ENCODE results near the gene LDLR. TPM values are rescaled to one million over a fixed set of nuclear protein-coding genes. Genes with fewer than 3 reads are reported as not detected.
"Not testable (repeated sequence)": the region's sequence is repeated elsewhere in the genome, so short reads cannot be mapped to it uniquely, and the experiment has no call there.

LDLR gene
- total RNA-seq, 3 donors from 2014 or later (not counting 1 experiment from before 2014, with no cell fraction given) = 84.7 to 172 (median 112) TPM

DNA sequence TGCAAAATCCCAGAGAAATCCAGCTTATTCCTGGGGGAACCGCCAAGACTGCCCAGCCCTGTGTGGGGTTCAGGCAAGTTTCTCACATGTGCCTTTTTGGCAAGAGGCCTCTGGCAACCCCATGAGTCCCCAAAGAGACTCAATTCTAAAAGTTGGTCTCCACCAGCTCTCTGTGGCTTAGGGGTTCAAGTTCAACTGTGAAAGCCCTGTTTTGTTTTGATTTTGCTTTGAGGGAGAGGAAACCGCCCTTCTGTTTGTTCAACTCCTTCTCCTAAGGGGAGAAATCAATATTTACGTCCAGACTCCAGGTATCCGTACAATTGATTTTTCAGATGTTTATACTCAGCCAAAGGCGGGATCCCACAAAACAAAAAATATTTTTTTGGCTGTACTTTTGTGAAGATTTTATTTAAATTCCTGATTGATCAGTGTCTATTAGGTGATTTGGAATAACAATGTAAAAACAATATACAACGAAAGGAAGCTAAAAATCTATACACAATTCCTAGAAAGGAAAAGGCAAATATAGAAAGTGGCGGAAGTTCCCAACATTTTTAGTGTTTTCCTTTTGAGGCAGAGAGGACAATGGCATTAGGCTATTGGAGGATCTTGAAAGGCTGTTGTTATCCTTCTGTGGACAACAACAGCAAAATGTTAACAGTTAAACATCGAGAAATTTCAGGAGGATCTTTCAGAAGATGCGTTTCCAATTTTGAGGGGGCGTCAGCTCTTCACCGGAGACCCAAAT is 583 bp upstream of the LDLR start:
- Histone ChIP-seq H3K4me3 (ENCODE audit: low read length) (peak overlapping the region; percentile 70), H3K9me3 (ENCODE audit: control insufficient read depth, insufficient read depth, low read length) (no peaks in the 10 kb centered on the region), H3K27me3 (ENCODE audit: control insufficient read depth, insufficient read depth, low read length) (no peaks in the 10 kb centered on the region), H3K27ac (ENCODE audit: low read length) (peak overlapping the region; percentile 94), H3K36me3 (ENCODE audit: control insufficient read depth, insufficient read depth, low read length) (no peaks in the 10 kb centered on the region), H3K4me1 (ENCODE audit: control insufficient read depth, insufficient read depth, low read length) (peaks cover 44% of the 10 kb centered on the region)
- ATAC-seq = no peak
- WGBS (ENCODE audit: insufficient coverage) = 40% methylated on average over 7 of the region's 11 CpGs
- intact Hi-C loops (cut with micrococcal nuclease) = no loop called here
- H3K4me1 Mint-ChIP-seq = peaks cover 24 to 34% of the 10 kb centered on the region in 2 donors
- DNase-seq = no peak
- no peaks in the 10 kb centered on the region for H3K27me3 Mint-ChIP-seq (ENCODE audit: low read depth in 2 of 2)
- peak overlapping the region; percentile 96 for H3K4me3 Mint-ChIP-seq
- H3K9me3 Mint-ChIP-seq = no peaks in the 10 kb centered on the region
- no peak for TF ChIP-seq CTCF (IDR thresholded peaks at IDR 0.05)
- peak overlapping the region; percentile 91 to 97 for H3K27ac Mint-ChIP-seq
- H3K36me3 Mint-ChIP-seq = no peaks in the 10 kb centered on the region

- H3K9me3 Mint-ChIP-seq; H3K27me3 Mint-ChIP-seq (ENCODE audit: low read depth in 2 of 2); H3K27me3 ChIP-seq (ENCODE audit: control insufficient read depth, insufficient read depth, low read length); H3K36me3 Mint-ChIP-seq; DNase-seq; H3K36me3 ChIP-seq (ENCODE audit: control insufficient read depth, insufficient read depth, low read length); H3K9me3 ChIP-seq (ENCODE audit: control insufficient read depth, insufficient read depth, low read length); intact Hi-C loops (cut with micrococcal nuclease): not testable (repeated sequence)
- Histone ChIP-seq H3K4me3 (ENCODE audit: low read length) (peak overlapping the region; percentile 70), H3K4me1 (ENCODE audit: control insufficient read depth, insufficient read depth, low read length) (peaks cover 55% of the 10 kb centered on the region), H3K27ac (ENCODE audit: low read length) (peak overlapping the region; percentile 94)
- peak overlapping the region; percentile 91 to 97 for H3K27ac Mint-ChIP-seq
- peak; percentile 0 to 7 (median 1) for ATAC-seq
- H3K4me1 Mint-ChIP-seq = peaks cover 31 to 41% of the 10 kb centered on the region in 2 donors
- H3K4me3 Mint-ChIP-seq = peak overlapping the region; percentile 96
- WGBS (ENCODE audit: insufficient coverage) = 0% methylated on average over 15 of the region's 15 CpGs
Measured at GRCh38 chr19:11090014-11090263, 676 bp downstream of the LDLR start.

DNA sequence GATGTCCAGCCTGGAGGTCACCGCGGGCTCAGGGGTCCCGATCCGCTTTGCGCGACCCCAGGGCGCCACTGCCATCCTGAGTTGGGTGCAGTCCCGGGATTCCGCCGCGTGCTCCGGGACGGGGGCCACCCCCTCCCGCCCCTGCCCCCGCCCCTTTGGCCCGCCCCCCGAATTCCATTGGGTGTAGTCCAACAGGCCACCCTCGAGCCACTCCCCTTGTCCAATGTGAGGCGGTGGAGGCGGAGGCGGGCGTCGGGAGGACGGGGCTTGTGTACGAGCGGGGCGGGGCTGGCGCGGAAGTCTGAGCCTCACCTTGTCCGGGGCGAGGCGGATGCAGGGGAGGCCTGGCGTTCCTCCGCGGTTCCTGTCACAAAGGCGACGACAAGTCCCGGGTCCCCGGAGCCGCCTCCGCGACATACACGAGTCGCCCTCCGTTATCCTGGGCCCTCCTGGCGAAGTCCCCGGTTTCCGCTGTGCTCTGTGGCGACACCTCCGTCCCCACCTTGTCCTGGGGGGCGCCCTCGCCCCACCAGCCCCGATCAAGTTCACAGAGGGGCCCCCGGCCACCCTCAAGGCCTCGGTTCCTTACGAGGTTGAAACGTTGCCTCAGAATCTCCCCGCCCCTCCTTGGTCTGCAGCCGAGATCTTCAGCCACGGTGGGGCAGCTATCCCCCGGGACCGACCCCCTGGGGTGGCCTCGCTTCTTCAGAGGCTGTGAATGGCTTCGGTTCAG is 1.2 kb downstream of the LDLR start:
- H3K36me3 ChIP-seq (ENCODE audit: control insufficient read depth, insufficient read depth, low read length) = no peaks in the 10 kb centered on the region
- Mint-ChIP-seq H3K4me1 (peaks cover 35 to 46% of the 10 kb centered on the region in 2 donors), H3K9me3 (no peaks in the 10 kb centered on the region), H3K36me3 (no peaks in the 10 kb centered on the region), H3K4me3 (peak overlapping the region; percentile 96), H3K27me3 (ENCODE audit: low read depth in 2 of 2) (no peaks in the 10 kb centered on the region), H3K27ac (peak overlapping the region; percentile 91 to 97)
- DNase-seq (peak; percentile 92 to 98), ATAC-seq (peak; percentile 75 to 95 (median 89))
- no peak for TF ChIP-seq CTCF (IDR thresholded peaks at IDR 0.05)
- intact Hi-C loops (cut with micrococcal nuclease) = no loop called here
- peaks cover 59% of the 10 kb centered on the region for H3K4me1 ChIP-seq (ENCODE audit: control insufficient read depth, insufficient read depth, low read length)
- no peaks in the 10 kb centered on the region for H3K27me3 ChIP-seq (ENCODE audit: control insufficient read depth, insufficient read depth, low read length)
- peak overlapping the region; percentile 98 for H3K27ac ChIP-seq (ENCODE audit: low read length)
- peak overlapping the region; percentile 70 for H3K4me3 ChIP-seq (ENCODE audit: low read length)
- under 1% methylated on average over 64 of the region's 64 CpGs for WGBS (ENCODE audit: insufficient coverage)
- H3K9me3 ChIP-seq (ENCODE audit: control insufficient read depth, insufficient read depth, low read length) = no peaks in the 10 kb centered on the region

GRCh38 chr19:11090997-11091702 is 1.9 kb downstream of the LDLR start:
- Histone ChIP-seq H3K4me3 (ENCODE audit: low read length) (peak overlapping the region; percentile 69), H3K27ac (ENCODE audit: low read length) (peak overlapping the region; percentile 98), H3K27me3 (ENCODE audit: control insufficient read depth, insufficient read depth, low read length) (no peaks in the 10 kb centered on the region), H3K36me3 (ENCODE audit: control insufficient read depth, insufficient read depth, low read length) (no peaks in the 10 kb centered on the region), H3K9me3 (ENCODE audit: control insufficient read depth, insufficient read depth, low read length) (no peaks in the 10 kb centered on the region), H3K4me1 (ENCODE audit: control insufficient read depth, insufficient read depth, low read length) (peaks cover 67% of the 10 kb centered on the region)
- DNase-seq (no peak), ATAC-seq (no peak)
- Mint-ChIP-seq H3K27ac (peak overlapping the region; percentile 91 to 97), H3K4me1 (peaks cover 42 to 53% of the 10 kb centered on the region in 2 donors), H3K4me3 (peak overlapping the region; percentile 96), H3K36me3 (no peaks in the 10 kb centered on the region), H3K9me3 (no peaks in the 10 kb centered on the region), H3K27me3 (ENCODE audit: low read depth in 2 of 2) (no peaks in the 10 kb centered on the region)
- intact Hi-C loops (cut with micrococcal nuclease) = no loop called here
- 27% methylated on average over 6 of the region's 11 CpGs for WGBS (ENCODE audit: insufficient coverage)
- no peak for TF ChIP-seq CTCF (IDR thresholded peaks at IDR 0.05)
